Stomach smooth muscle (tissue), 2 donors: ENCODE results near the gene UHRF2.

Experiments used
- H3K27ac ChIP-seq: one replicate; pipeline ENCODE4 v1.7.0; 2013; ENCODE audit warnings: mild to moderate bottlenecking, low read length, inconsistent platforms
- H3K27me3 ChIP-seq, 2 donors: one replicate each; pipeline ENCODE4 v1.7.0; 2013; ENCODE audit warnings: low read length in 2 of 2; ENCODE audit not compliant: insufficient read depth in 2 of 2, control insufficient read depth in 1 of 2
- H3K36me3 ChIP-seq, 2 donors: one replicate each; pipeline ENCODE4 v1.7.0; 2013; ENCODE audit warnings: low read length in 2 of 2; ENCODE audit not compliant: control insufficient read depth in 2 of 2, insufficient read depth in 2 of 2
- H3K4me1 ChIP-seq: one replicate; pipeline ENCODE4 v1.7.0; 2013; ENCODE audit warnings: low read length; ENCODE audit not compliant: control insufficient read depth, insufficient read depth
- H3K4me3 ChIP-seq, 2 donors: one replicate each; pipeline ENCODE4 v1.7.0; 2013; ENCODE audit warnings: low read length in 2 of 2
- H3K9ac ChIP-seq, 2 donors: one replicate each; pipeline ENCODE4 v1.7.0; 2013; ENCODE audit warnings: low read length in 2 of 2, mild to moderate bottlenecking in 1 of 2
- H3K9me3 ChIP-seq, 2 donors: one replicate each; pipeline ENCODE4 v1.7.0; 2013; ENCODE audit warnings: low read length in 2 of 2; ENCODE audit not compliant: control insufficient read depth in 2 of 2
- donor health status: healthy.
- donor health status: Pancreatic carcinoma.

The UHRF2 gene

DNA sequence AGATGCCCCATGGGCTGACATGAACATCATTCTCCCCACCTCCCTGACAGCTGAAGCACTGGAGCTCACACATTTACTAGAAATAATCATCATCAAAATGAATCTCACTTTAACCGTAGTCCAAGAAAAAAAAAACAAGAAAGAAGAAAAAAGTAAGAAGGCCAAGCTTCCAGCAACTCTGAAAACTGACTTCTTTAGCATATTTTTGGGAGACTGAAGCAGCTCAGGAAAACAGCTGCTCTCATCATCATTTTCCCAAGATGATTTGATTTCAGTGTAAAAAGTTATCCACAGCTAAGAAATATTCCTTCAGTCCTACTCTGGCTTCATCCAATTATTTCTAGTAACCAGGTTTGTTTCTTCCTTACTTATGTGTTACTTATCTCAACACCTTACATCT is 140.9 kb downstream of the UHRF2 start:
- H3K27ac ChIP-seq: no peak overlapping the region
- no peak overlapping the region for H3K9ac ChIP-seq
- H3K4me3 ChIP-seq: no peak overlapping the region
- no peaks in the 10 kb centered on the region for H3K27me3 ChIP-seq
- H3K9me3 ChIP-seq: no peaks in the 10 kb centered on the region
- no peaks in the 10 kb centered on the region for H3K36me3 ChIP-seq
- peaks cover 3% of the 10 kb centered on the region for H3K4me1 ChIP-seq
